Measurements from ENCODE around the gene PRRC1.

Gene PRRC1

GRCh38 chr5:127585661-127586060, 68.2 kb downstream of the PRRC1 start:
- TF ChIP-seq CTCF (IDR thresholded peaks at IDR 0.05; ENCODE audit: control insufficient read depth, insufficient read depth, low read depth, low read length, missing control alignments), result no peak
- DNase-seq (ENCODE audit: low read depth), result no peak

GRCh38 chr5:127586066-127586770, 68.8 kb downstream of the PRRC1 start:
- TF ChIP-seq CTCF (IDR thresholded peaks at IDR 0.05; ENCODE audit: control insufficient read depth, insufficient read depth, low read depth, low read length, missing control alignments), result no peak
- peak; percentile 13 for DNase-seq (ENCODE audit: low read depth)
- no peak overlapping the region for H3K4me3 ChIP-seq (ENCODE audit: control insufficient read depth, low read depth, low read length)

More at GRCh38 chr5:127585661-127586060, 68.2 kb downstream of the PRRC1 start:
- no peak overlapping the region for H3K4me3 ChIP-seq (ENCODE audit: control insufficient read depth, low read depth, low read length)

GRCh38 chr5:127586811-127587210, 69.4 kb downstream of the PRRC1 start:
- no peak overlapping the region for H3K4me3 ChIP-seq (ENCODE audit: control insufficient read depth, low read depth, low read length)
- DNase-seq (ENCODE audit: low read depth), result no peak
- no peak for TF ChIP-seq CTCF (IDR thresholded peaks at IDR 0.05; ENCODE audit: control insufficient read depth, insufficient read depth, low read depth, low read length, missing control alignments)

- TF ChIP-seq CTCF (IDR thresholded peaks at IDR 0.05; ENCODE audit: control insufficient read depth, insufficient read depth, low read depth, low read length, missing control alignments), result no peak
- DNase-seq (ENCODE audit: low read depth), result no peak
- H3K4me3 ChIP-seq (ENCODE audit: control insufficient read depth, low read depth, low read length), result no peak overlapping the region
These were observed 69.9 kb downstream of the PRRC1 start for GRCh38 chr5:127587246-127587917.

- no peak overlapping the region for H3K4me3 ChIP-seq (ENCODE audit: control insufficient read depth, low read depth, low read length)
- no peak for DNase-seq (ENCODE audit: low read depth)
- no peak for TF ChIP-seq CTCF (IDR thresholded peaks at IDR 0.05; ENCODE audit: control insufficient read depth, insufficient read depth, low read depth, low read length, missing control alignments)
These were observed 70.9 kb downstream of the PRRC1 start for GRCh38 chr5:127588368-127588767.

GRCh38 chr5:127589309-127590030, 72.0 kb downstream of the PRRC1 start:
- no peak overlapping the region for H3K4me3 ChIP-seq (ENCODE audit: control insufficient read depth, low read depth, low read length)
- no peak for DNase-seq (ENCODE audit: low read depth)
- no peak for TF ChIP-seq CTCF (IDR thresholded peaks at IDR 0.05; ENCODE audit: control insufficient read depth, insufficient read depth, low read depth, low read length, missing control alignments)
